Hematopoietic multipotent progenitor cell (in vitro differentiated cells): ENCODE results near the gene CMPK1. TPM values are rescaled to one million over a fixed set of nuclear protein-coding genes. Genes with fewer than 3 reads are reported as not detected.
A peak's percentile ranks its signal among the peaks of the same experiment; 100 is the strongest.
"Not testable (repeated sequence)": the region's sequence is repeated elsewhere in the genome, so short reads cannot be mapped to it uniquely, and the experiment has no call there.

Experiments used
- DNase-seq, 3 donors: peaks; one replicate each; pipeline ENCODE4 v3.0.0-alpha.2; 2011 to 2015; ENCODE audit warnings: low read depth in 2 of 3, low spot score in 2 of 3
- total RNA-seq: library from RNA; depleted of rRNA; stranded (reverse); fragments of >200 nt; gene quantifications from one replicate; pipeline ENCODE4 v1.2.3, GENCODE V29; 2012

CMPK1 gene
- total RNA-seq: 18.9 TPM

- peak; percentile 50 to 88 (median 87) for DNase-seq
These were observed at the start of gene CMPK1 for GRCh38 chr1:47333578-47333921. CMPK1 (plus strand) TSS chr1:47333790; CDS start chr1:47333946, 156 bp downstream.

- DNase-seq: peak in 2 of 3 donors; percentile 9 to 42
These were observed 45.5 kb upstream of the CMPK1 start for GRCh38 chr1:47288116-47288515.

DNA sequence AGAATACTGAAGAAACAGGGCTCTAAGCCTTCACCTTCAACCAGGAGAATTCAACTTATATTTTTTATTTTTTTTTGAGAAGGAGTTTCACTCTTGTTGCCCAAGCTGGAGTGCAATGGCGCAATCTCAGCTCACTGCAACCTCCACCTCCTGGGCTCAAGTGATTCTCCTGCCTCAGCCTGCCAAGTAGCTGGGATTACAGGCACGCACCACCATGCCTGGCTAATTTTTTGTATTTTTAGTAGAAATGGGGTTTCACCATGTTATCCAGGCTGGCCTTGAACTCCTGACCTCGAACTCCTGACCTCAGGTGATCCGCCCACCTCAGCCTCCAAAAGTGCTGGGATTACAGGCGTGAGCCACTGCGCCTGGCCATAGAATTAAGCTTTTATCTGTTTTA is 38.7 kb upstream of the CMPK1 start:
- DNase-seq: not testable (repeated sequence)

GRCh38 chr1:47295579-47295978 is 38.0 kb upstream of the CMPK1 start:
- DNase-seq: no peak

DNA sequence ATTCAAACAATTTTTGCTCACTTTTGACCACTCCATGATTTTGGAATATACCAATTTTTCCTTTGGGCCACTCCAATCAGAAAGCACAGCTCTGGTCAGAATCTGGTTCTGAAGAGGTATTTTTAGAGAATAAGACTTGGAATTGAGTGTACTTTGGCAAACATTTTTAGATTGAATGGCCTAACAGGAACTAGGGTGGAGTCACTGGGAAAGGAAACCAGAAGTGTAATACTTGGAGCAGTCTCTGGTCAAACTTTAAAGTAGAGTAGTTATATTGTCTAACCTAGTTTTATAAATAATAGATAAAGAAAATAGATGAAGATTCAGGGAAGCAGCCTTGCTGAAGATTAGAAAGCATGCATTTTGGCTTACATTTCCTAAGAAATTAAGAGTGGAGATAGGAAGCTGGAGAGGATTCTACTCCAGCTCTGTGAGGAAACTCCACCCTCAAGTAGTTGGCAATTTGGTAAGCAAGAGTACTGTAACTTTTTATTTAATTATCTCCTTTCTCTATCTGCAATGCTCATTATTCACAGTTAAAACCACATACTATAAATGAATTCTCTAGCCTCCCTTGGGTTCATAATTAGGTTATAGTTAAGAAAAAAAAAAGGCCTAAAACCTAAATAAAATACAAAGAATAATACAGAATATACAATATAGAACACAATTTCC is 35.4 kb upstream of the CMPK1 start:
- no peak for DNase-seq

GRCh38 chr1:47302472-47302871 is 31.1 kb upstream of the CMPK1 start:
- no peak for DNase-seq

DNA sequence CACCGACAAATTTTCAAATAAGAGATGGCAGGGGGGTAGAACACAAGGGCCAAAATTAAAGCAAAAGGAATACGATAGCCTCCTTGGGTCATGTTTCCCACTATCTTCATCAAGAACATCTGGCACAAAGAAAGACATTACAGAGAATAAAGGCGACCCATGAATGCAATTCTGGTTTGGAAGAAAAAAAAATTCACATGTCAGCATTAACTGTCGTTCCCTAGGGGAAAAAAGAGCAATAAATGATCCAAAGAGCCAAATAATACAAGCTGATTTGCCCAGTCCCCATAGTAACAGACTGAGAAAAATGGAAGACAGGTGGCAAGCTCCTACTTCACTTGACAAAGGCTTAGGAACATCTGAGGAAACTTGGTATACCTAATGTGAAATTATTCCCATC is 24.2 kb upstream of the CMPK1 start:
- DNase-seq: no peak

- DNase-seq: peak; percentile 92 to 99 (median 99)
These were observed 19.5 kb upstream of the CMPK1 start, which contains the start of gene STIL for GRCh38 chr1:47313915-47314664. STIL (minus strand) TSS chr1:47314147; CDS start chr1:47310319, 3,828 bp downstream.

- DNase-seq: no peak
These were observed 15.7 kb upstream of the CMPK1 start for GRCh38 chr1:47317841-47318240.

GRCh38 chr1:47319968-47320367 is 13.6 kb upstream of the CMPK1 start:
- not testable (repeated sequence) for DNase-seq

DNA sequence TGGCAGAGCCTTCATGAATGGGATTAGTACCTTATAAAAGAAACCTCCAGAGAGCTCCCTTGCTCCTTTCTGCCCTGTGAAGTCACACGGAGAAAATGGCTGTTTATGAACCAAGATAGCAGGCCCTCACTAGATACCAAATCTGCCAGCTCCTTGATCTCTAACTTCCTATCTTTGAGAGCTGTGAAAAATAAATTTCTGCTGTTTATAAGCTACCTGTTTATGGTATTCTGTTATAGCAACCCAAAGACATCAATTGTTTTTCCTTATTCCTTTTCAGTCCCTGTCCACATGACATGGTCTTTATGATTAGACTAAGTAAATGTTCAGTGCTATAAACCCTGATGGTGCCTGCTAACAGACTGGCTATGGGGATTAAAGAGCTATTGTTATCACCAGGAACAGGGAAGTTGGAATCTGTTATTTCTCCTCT is 10.0 kb upstream of the CMPK1 start:
- no peak for DNase-seq

GRCh38 chr1:47324682-47325081 is 8.9 kb upstream of the CMPK1 start:
- DNase-seq: no peak

DNA sequence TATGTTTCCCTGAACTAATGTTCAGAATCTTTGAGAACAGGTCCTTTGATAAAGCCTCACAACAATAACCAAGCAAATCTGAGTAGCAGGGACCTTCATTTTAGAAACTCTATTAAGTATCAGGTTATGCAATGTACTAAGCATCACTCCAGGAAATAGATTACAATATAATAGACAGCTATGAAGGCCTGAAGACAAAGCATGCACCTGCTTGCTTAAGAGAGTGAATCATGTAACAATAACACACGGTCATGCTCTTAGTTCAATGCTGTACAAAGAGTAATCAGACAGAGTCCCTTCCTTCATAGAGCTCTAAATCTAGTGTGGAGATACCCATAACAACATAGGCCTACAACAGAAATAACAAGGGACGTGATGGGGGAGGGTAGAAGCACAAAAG is 8.1 kb upstream of the CMPK1 start:
- no peak for DNase-seq

- DNase-seq: no peak
These were observed 7.3 kb upstream of the CMPK1 start for GRCh38 chr1:47326271-47326670.

- DNase-seq: no peak
These were observed 4.6 kb upstream of the CMPK1 start for GRCh38 chr1:47328992-47329391.

DNA sequence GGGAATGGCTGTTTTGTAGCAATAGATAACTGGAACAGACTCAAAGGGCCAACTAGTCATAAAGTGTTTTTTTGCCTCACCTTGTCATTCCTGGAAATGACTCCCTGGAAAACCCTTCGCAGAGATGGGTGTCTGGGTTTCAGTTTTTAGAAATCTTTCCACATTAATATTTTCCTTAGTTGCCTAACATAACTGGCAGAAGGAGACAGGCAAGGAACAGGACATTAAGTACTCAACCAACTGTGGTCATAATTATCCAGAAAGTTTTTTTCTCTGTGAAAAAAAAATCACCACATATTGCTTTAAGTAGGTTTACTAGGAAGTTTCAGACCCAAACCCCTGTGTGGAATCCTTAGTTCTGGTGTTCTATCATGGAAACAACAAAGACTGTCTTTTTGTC is 3.4 kb upstream of the CMPK1 start:
- DNase-seq: no peak

GRCh38 chr1:47331875-47332274 is 1.7 kb upstream of the CMPK1 start:
- DNase-seq: no peak

DNA sequence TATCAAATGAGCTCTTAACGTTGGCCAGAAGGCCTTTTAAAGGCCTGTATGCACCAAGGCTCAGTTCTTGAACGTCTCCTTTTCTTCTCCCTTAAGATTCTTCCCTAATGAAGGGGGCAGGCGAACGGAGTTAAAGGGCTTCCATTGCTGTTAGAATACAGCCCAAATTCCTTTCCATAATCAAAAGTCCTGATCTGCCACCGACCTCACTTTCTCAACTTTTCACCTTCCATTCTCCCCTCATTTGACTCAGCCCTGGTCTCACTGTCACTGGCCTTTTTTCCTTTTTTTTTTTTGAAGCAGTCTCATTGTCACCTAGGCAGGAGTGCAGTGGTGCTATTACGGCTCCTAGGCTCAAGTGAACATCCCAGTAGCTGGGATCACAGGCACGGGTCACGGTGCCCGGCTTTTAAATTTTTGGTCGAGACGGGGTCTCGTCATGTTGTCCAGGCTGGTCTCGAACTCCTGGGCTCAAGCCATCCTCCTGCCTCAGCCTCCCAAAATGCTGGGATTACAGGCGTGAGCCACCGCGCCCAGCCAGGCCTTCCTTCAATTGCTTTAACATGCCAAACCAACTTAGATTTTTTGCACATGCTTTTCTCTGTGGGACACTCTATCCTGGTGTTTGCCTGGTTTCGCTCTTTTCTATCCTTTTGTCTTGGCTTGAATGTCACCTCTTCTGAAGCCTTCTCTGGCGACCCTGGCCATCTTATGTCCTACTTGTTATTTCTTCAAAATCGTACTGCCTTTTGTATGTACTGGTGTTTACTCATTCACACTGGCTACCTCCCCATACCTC is 612 bp upstream of the CMPK1 start:
- no peak for DNase-seq

DNA sequence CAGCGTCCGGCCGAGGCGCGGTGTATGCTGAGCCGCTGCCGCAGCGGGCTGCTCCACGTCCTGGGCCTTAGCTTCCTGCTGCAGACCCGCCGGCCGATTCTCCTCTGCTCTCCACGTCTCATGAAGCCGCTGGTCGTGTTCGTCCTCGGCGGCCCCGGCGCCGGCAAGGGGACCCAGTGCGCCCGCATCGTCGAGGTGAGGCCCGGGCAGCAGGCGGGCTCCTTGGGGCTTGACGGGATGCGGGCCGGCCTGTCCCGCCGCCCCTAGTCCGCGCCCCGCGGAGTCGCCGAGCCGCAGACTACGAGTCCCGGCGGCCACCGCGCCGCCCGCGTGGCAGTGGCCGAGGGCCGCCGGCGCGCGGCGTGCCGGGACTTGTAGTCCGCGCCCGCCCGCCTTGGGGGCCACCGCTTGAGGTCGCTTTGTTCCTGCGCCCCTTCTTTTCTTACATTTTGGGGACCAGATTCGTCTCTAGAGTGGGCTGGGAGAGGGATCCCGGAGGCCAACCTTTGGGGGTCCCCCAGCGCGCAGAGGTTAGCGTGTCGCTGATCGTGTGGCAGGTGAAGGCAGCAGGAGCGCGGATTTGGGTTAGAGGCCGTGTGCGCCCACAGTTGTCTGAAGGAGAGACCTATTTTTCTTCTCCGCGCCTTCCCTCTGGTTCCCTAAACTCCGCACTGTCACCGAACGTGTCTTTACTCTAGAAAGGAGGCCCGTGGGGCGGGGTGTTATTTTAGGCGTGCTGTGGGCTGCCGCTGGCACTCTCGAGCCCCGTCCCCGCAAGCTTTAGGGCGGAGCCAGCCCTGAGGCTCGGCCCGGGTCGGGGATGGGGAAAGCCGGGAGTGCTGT is 553 bp downstream of the CMPK1 start:
- DNase-seq: peak; percentile 48 to 86 (median 84)

GRCh38 chr1:47334765-47335435 is 1.3 kb downstream of the CMPK1 start:
- DNase-seq: no peak
